Pancreas (tissue), 10 donors: ENCODE results near the gene KDM1A. TPM values are rescaled to one million over a fixed set of nuclear protein-coding genes. Genes with fewer than 3 reads are reported as not detected.
A peak's percentile ranks its signal among the peaks of the same experiment; 100 is the strongest.

Experiments
- ATAC-seq, 4 donors: fragments of 200-7000 bp; cut with Tn5 transposase; one replicate each; pipeline versions ENCODE4 v1.8.0 to v1.9.1; 2020; ENCODE audit warnings: mild to moderate bottlenecking in 4 of 4, moderate library complexity in 4 of 4
- DNase-seq, 6 donors: peaks; one replicate each; pipeline ENCODE4 v3.0.0-alpha.2; 2020
- FAIRE-seq: peaks from 2 replicates; lab custom pipeline; 2012; peaks lifted over from hg19 to GRCh38; lab: Jason Lieb, UNC
- H3K27ac ChIP-seq, 4 donors: fragments of 200-600 bp; sonication (generic); 1 replicate in 3 of 4; 2 replicates in 1 of 4; pipeline versions ENCODE4 v1.5.0 to v1.8.0; 2020
- H3K27me3 ChIP-seq, 4 donors: fragments of 200-600 bp; one replicate each; pipeline ENCODE4 v1.8.0; 2021
- H3K36me3 ChIP-seq, 3 donors: fragments of 200-600 bp; sonication (generic) in 1 of 3; one replicate each; pipeline versions ENCODE4 v1.5.0 to v1.8.0; 2020 to 2021
- H3K4me1 ChIP-seq, 3 donors: fragments of 200-600 bp; one replicate each; pipeline ENCODE4 v1.8.0; 2021
- H3K4me3 ChIP-seq, 4 donors: fragments of 200-600 bp; sonication (generic) in 2 of 4; one replicate each; pipeline versions ENCODE4 v1.5.0 to v1.8.0; 2020 to 2021
- H3K9me3 ChIP-seq, 4 donors: fragments of 200-600 bp; one replicate each; pipeline ENCODE4 v1.8.0; 2021
- WGBS, 2 donors: extraction: QIAGEN DNeasy Blood & Tissue Kit; methylation state at CpG; one replicate each; pipeline ENCODE4 v1.1.7; 2013; 5-methylcytosine and 5-hydroxymethylcytosine counted together
- intact Hi-C, 3 donors: fragments of 100-400 bp; cut with DNase I; formaldehyde crosslinking; loops; one replicate each; pipeline versions ENCODE4 v1.11.1 to v1.14.2; 2022
- polyA plus RNA-seq, 2 donors: library from polyadenylated mRNA; stranded (reverse); fragments of 200-250 nt; gene quantifications; one replicate each; pipeline ENCODE4 v1.2.3, GENCODE V29; 2013
- total RNA-seq, 6 donors: library from RNA; stranded (reverse); fragmentation: NEBNext Ultra II Directional in 4 of 6; extraction: Animal tissue kit (Norgen Biotek cat#: 25700) in 4 of 6; gene quantifications; one replicate each; pipeline versions ENCODE4 v1.2.1 to v1.2.4, GENCODE V29; 2021 to 2023
- TF ChIP-seq, protein P1 (sequence below), 4 donors: fragments of 200-600 bp; sonication (generic) in 3 of 4; IDR thresholded peaks; one replicate each; pipeline versions ENCODE4 v1.5.0 to v1.8.0; 2021; ENCODE audit warnings: antibody characterized with exemption in 4 of 4
- donor health status: healthy with polysubstance abuse.
- donor health status: DM: no; HTN: no; CAD: no; lungs with moderate emphysema.
- donor health status: DM: no; HTN: no; CAD: no.
- donor health status: control.
- donor health status: control.
- donor health status: Bipolar disorder and iron deficiency.
- donor health status: DM: yes; HTN: yes; CAD: no.
- donor health status: DM: no; HTN: no; CAD: no.
- donor health status: DM: no; HTN: no; CAD: no.
- donor health status: DM: yes; HTN: yes; CAD: no.

Gene KDM1A
- total and polyA plus RNA-seq, 8 donors = 13.7 to 31.9 (median 22.9) TPM

- Histone ChIP-seq H3K27me3 (no peaks in the 10 kb centered on the region), H3K36me3 (no peaks in the 10 kb centered on the region), H3K9me3 (no peaks in the 10 kb centered on the region), H3K4me1 (peaks cover 0 to 19% (median 17%) of the 10 kb centered on the region in 3 donors), H3K27ac (peak overlapping the region in 1 of 4 donors; percentile 12), H3K4me3 (no peak overlapping the region)
- WGBS, 2 donors = 55 to 57% methylated on average over 4 of the region's 4 CpGs
- intact Hi-C loops = no loop called here
- FAIRE-seq = no peak
- DNase-seq = no peak
- TF ChIP-seq, protein P1, sequence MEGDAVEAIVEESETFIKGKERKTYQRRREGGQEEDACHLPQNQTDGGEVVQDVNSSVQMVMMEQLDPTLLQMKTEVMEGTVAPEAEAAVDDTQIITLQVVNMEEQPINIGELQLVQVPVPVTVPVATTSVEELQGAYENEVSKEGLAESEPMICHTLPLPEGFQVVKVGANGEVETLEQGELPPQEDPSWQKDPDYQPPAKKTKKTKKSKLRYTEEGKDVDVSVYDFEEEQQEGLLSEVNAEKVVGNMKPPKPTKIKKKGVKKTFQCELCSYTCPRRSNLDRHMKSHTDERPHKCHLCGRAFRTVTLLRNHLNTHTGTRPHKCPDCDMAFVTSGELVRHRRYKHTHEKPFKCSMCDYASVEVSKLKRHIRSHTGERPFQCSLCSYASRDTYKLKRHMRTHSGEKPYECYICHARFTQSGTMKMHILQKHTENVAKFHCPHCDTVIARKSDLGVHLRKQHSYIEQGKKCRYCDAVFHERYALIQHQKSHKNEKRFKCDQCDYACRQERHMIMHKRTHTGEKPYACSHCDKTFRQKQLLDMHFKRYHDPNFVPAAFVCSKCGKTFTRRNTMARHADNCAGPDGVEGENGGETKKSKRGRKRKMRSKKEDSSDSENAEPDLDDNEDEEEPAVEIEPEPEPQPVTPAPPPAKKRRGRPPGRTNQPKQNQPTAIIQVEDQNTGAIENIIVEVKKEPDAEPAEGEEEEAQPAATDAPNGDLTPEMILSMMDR (IDR thresholded peaks at IDR 0.05) = no peak
- ATAC-seq = peak in 2 of 4 donors; percentile 29 to 36
Measured at GRCh38 chr1:23122796-23123195, 103.5 kb downstream of the KDM1A start.

DNA sequence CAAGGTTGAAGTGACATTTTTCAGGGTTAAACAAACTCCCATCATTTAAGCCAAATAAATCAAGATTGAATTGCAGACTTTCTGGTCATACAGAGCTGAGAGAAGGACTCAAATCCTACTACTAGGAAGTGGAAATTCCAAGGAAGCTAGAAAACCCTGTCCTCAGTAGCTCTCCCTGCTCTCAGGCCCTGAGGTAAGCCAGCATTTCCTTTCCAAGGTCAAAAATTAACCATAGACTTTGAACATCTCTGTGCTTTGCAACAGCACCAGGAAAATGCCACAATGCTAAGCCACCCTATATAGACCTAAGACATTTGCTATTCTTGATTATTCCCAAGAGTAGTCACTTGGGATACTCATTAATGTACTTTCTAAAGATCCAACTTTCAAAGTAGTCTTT lies 104.3 kb downstream of the KDM1A start:
- intact Hi-C loops = no loop called here
- Histone ChIP-seq H3K9me3 (no peaks in the 10 kb centered on the region), H3K4me3 (no peak overlapping the region), H3K4me1 (peaks cover 0 to 19% (median 17%) of the 10 kb centered on the region in 3 donors), H3K36me3 (no peaks in the 10 kb centered on the region), H3K27ac (no peak overlapping the region), H3K27me3 (no peaks in the 10 kb centered on the region)
- FAIRE-seq (no peak), ATAC-seq (peak in 3 of 4 donors; percentile 33 to 56 (median 37)), DNase-seq (no peak)
- TF ChIP-seq, protein P1 (IDR thresholded peaks at IDR 0.05) = no peak

DNA sequence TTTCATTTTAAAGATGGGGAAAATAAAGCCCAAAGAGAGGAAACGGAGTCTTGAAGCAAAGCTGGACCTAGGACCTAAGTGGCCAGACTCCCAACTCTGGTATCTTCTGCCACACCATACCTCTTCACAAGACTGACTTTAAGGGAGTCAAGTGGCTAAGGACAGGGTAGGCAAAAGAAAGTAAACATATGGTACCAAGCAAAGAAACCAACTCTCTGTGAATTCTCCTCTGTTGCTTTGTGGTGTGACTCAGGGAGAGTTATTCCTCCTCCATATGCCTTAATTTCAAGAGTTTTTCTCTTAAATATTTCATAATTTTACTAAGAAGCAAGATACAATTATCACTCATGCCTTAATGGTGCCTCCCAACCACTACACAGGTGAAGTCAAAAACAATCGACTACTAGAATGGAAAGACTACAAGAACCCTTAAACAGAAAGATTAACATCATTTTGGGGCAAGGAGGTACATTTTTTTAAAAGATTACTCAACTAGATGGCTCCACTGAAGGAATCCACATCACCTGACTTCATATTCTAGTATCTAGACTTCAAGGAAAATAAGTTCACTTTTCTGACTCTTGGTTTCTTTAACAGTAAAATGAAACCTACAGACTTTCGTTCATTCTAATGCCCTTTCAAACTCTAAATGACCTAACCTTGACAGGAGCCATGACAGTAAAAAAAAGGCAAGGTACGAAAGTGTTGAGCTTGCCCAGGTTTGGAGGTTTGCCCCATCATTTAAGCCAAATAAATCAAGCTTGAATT lies 105.2 kb downstream of the KDM1A start:
- TF ChIP-seq, protein P1 (IDR thresholded peaks at IDR 0.05) = no peak
- Histone ChIP-seq H3K36me3 (no peaks in the 10 kb centered on the region), H3K9me3 (no peaks in the 10 kb centered on the region), H3K27me3 (no peaks in the 10 kb centered on the region), H3K4me1 (peaks cover 0 to 19% (median 17%) of the 10 kb centered on the region in 3 donors), H3K27ac (no peak overlapping the region), H3K4me3 (no peak overlapping the region)
- FAIRE-seq (no peak), DNase-seq (no peak), ATAC-seq (no peak)
- WGBS, 2 donors = 92 to 96% methylated on average over 4 of the region's 4 CpGs
- intact Hi-C loops = no loop called here

- 85 to 94% methylated on average over 4 of the region's 4 CpGs for whole genome bisulfite sequencing, 2 donors
- Histone ChIP-seq H3K27ac (no peak overlapping the region), H3K9me3 (no peaks in the 10 kb centered on the region), H3K4me1 (peaks cover 0 to 19% (median 17%) of the 10 kb centered on the region in 3 donors), H3K4me3 (no peak overlapping the region), H3K27me3 (no peaks in the 10 kb centered on the region), H3K36me3 (no peaks in the 10 kb centered on the region)
- intact Hi-C loops = no loop called here
- DNase-seq = no peak
- FAIRE-seq = no peak
- ATAC-seq = no peak
- TF ChIP-seq, protein P1 (IDR thresholded peaks at IDR 0.05) = no peak
Measured at GRCh38 chr1:23125489-23125888, 106.2 kb downstream of the KDM1A start.

DNA sequence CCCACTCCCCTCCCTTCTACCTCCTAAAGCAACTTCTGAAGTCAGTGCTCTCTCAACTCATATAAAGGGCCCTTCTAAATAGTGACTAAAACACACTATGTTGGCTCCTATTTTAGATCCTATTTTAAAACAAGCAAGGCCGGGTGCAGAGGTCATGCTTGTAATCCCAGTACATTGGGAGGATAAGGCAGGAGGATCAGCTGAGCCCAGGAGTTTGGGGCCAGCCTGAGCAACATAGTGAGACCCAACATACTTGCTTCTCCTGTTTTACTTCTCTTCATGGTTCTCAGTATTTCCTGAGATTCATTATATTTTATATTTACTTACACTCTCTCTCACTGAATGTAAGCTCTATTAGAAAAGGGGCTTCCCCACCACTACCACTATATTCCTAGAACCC lies 106.9 kb downstream of the KDM1A start:
- FAIRE-seq (no peak), DNase-seq (no peak), ATAC-seq (no peak)
- H3K4me3 ChIP-seq = no peak overlapping the region
- intact Hi-C loops = no loop called here
- no peaks in the 10 kb centered on the region for H3K27me3 ChIP-seq
- TF ChIP-seq, protein P1 (IDR thresholded peaks at IDR 0.05) = no peak
- peaks cover 0 to 19% (median 17%) of the 10 kb centered on the region in 3 donors for H3K4me1 ChIP-seq
- WGBS, 2 donors = 65 to 81% methylated on average over 1 of the region's 1 CpG
- no peak overlapping the region for H3K27ac ChIP-seq
- no peaks in the 10 kb centered on the region for H3K9me3 ChIP-seq
- no peaks in the 10 kb centered on the region for H3K36me3 ChIP-seq
